HG03095 (cell line): ENCODE measurements around the gene MAP3K6.
"Not testable (repeated sequence)": the region's sequence is repeated elsewhere in the genome, so short reads cannot be mapped to it uniquely, and the experiment has no call there.

ENCODE experiments used
- ATAC-seq: cut with Tn5 transposase; IDR thresholded peaks from one replicate; pipeline ENCODE4 v1.9.1; 2021; ENCODE audit warnings: moderate library complexity; ENCODE audit not compliant: unreplicated experiment

The MAP3K6 gene

GRCh38 chr1:27366411-27367159 lies at the start of gene MAP3K6:
MAP3K6 (minus strand) TSS chr1:27366961; CDS start chr1:27366597, 364 bp downstream.
- no peak for ATAC-seq

GRCh38 chr1:27414091-27414490 lies 47.3 kb upstream of the MAP3K6 start:
- ATAC-seq, result no peak

GRCh38 chr1:27413004-27413403 lies 46.2 kb upstream of the MAP3K6 start:
- no peak for ATAC-seq

- ATAC-seq, result no peak
These were observed 45.7 kb upstream of the MAP3K6 start for GRCh38 chr1:27412502-27412901.

- no peak for ATAC-seq
These were observed 43.9 kb upstream of the MAP3K6 start for GRCh38 chr1:27410709-27411108.

- no peak for ATAC-seq
These were observed 42.9 kb upstream of the MAP3K6 start for GRCh38 chr1:27409669-27410068.

GRCh38 chr1:27408151-27408550 lies 41.4 kb upstream of the MAP3K6 start:
- ATAC-seq, result no peak

- not testable (repeated sequence) for ATAC-seq
These were observed 40.0 kb upstream of the MAP3K6 start for GRCh38 chr1:27406791-27407190.

- ATAC-seq, result no peak
These were observed 39.6 kb upstream of the MAP3K6 start for GRCh38 chr1:27406362-27406680.

GRCh38 chr1:27405598-27406361 lies 39.0 kb upstream of the MAP3K6 start:
- not testable (repeated sequence) for ATAC-seq

- no peak for ATAC-seq
These were observed 38.3 kb upstream of the MAP3K6 start for GRCh38 chr1:27405074-27405473.

- no peak for ATAC-seq
These were observed 37.2 kb upstream of the MAP3K6 start for GRCh38 chr1:27403931-27404330.

- ATAC-seq, result no peak
These were observed 36.4 kb upstream of the MAP3K6 start for GRCh38 chr1:27403065-27403726.

GRCh38 chr1:27402349-27402754 lies 35.6 kb upstream of the MAP3K6 start:
- ATAC-seq, result no peak

GRCh38 chr1:27400963-27401341 lies 34.2 kb upstream of the MAP3K6 start:
- no peak for ATAC-seq

- ATAC-seq, result no peak
These were observed 33.6 kb upstream of the MAP3K6 start for GRCh38 chr1:27400082-27400962.

- no peak for ATAC-seq
These were observed 32.7 kb upstream of the MAP3K6 start for GRCh38 chr1:27399251-27400025.

- ATAC-seq, result no peak
These were observed 31.8 kb upstream of the MAP3K6 start for GRCh38 chr1:27398405-27399149.

GRCh38 chr1:27397749-27398148 lies 31.0 kb upstream of the MAP3K6 start:
- no peak for ATAC-seq
